GM18520 (cell line): ENCODE measurements around the gene USP54.

Experiments used
- ATAC-seq: cut with Tn5 transposase; IDR thresholded peaks from one replicate; pipeline ENCODE4 v1.9.1; 2021; ENCODE audit not compliant: unreplicated experiment

USP54 gene

DNA sequence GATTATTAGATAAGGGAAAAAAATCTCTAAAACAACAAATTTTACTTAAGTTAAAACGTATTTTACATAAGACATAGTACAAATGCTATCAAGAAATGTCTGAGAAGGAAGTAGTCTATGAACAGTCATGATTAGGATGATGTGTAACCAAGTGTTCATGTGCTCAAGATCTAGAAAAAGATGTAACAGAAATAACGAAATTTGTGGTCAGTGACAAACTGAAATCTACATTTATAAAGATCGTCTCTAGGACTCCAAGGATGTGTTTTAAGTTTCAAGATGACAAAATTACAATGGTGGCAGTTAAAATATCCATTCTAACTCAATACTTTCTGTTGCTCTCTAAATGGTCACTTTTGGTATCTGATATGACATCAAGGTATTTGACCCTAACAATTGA lies 112.5 kb downstream of the USP54 start:
- no peak for ATAC-seq

DNA sequence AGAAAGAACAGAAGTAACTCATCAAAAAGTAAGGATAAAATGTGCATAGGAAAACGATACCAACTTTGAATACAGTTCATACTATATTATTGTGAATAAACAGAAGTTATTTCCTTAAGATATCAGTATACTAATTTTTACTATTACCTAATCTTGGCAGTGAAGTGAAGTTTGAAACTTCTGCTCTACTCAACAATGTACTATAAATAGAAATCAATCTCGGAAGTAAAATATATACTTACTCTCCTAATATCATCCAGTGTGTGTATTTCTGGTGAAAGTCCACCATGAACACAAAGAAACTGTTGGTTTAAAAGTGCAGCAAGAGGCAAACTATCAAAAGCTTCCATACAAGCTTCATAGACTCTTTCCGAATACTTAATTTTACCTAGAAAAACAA lies 119.9 kb downstream of the USP54 start:
- no peak for ATAC-seq

DNA sequence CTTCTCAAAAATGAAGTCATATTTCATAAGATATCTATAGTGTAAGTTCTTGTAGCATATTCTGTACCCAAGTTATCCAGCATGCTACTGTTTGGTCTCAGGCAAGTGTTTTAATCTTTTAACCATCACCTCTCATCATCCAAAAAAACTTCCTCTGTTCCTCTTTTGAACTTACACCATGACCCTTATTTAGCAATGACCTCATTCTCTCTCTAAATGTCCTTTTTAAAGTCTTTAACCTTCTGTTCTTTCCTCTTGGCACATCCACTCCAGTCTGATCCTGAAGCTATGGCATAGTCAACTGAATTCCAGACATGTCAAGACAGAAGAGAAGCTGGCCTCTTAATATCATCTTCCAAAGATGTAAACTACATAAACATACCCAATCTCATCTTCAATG lies 121.6 kb downstream of the USP54 start:
- no peak for ATAC-seq

DNA sequence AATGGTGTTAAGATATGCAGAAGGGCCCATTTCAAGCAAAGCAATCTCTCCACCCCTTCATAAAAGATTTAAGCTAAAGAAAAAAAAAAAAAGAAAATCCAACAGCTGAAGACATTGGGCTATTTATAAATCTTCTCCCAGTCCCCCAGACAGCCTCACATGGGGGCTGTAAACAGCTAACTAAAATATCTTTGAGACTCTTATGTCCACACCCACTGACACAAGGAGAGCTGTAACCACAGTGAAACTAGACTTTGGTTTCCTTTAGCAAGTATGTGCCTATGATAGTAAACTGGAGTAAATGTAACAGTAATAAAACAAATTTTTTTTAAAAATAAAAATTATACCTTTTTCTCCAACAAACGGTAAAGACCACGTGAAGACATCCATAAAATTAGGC lies 123.9 kb downstream of the USP54 start:
- ATAC-seq: no peak

DNA sequence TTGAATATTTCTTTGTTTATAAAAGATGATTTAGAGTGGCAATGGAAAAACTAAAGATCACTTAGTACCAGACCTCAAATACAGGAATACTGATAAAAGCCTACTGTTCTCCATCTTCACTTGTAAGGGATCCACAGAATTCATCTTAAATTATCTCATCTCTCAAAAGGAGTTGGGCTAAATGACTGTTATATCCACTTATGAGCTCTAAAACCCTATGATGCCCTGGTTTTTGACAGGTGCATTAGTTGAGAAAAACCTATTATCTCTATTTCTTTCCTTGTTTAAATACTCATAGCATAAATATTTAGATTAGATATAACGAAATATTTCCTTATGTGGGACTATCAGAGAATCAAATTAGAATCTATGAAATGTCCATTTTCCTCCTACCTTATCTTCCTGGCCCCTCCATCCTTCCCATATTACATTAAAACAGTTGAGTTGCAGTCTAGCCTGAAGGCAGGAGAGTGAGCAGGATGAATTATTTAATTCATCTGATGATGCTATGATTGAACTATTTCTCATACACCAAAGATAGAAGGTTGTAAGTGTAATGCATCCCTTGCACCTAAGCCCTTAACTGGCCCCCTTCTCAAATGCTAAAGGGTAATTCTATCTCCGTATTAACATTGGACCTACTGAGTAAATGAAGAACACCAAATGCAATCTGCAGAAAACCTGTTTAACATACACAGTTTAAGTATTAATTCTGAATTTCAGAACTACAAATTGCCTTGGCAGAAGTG lies 125.0 kb downstream of the USP54 start:
- no peak for ATAC-seq

DNA sequence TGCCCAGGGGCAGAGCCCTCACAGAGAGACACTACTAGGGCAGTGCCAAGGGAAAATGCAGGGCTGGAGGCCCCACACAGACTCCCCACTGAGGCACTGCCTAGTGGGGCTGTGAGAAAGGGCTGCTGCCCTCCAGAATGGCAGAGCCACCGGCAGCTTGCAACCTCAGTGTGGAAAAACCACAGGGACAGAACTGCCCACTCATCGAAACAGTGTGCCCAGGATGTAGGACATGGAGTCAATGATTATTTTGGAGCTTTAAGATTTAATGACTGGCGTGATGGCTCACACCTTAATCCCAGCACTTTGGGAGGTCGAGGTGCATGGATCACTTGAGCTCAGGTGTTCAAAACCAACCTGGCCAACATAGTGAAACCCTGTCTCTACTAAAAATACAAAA lies 130.2 kb downstream of the USP54 start:
- ATAC-seq: no peak

DNA sequence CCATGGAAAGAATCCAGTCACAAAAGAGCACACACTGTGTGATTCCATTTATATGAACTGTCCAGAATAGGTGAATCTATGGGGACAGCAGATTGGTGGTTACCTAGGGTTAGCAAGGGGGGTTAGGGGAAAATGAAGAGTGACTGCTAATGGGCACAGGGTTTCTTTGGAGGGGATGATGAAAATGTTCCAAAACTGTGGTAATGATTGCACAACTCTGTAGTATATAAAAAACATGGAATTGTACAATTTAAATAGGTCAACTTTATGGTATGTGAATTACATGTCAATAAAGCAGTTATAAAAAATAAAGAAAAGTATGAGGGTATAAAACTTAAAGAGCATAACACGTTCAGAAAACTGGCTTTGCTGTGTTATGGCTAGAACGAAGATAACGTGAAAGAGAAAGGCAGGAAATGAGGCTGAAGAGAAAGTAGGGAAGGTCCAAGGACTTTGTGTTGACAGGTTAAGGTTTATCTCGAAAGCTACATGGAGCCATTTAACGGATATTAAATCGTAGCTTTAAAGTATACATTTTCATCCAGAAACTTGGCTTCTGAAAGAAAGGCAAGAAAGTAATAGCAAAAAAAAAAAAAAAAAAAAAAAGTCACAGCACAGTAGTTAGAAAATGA lies 131.3 kb downstream of the USP54 start:
- no peak for ATAC-seq

DNA sequence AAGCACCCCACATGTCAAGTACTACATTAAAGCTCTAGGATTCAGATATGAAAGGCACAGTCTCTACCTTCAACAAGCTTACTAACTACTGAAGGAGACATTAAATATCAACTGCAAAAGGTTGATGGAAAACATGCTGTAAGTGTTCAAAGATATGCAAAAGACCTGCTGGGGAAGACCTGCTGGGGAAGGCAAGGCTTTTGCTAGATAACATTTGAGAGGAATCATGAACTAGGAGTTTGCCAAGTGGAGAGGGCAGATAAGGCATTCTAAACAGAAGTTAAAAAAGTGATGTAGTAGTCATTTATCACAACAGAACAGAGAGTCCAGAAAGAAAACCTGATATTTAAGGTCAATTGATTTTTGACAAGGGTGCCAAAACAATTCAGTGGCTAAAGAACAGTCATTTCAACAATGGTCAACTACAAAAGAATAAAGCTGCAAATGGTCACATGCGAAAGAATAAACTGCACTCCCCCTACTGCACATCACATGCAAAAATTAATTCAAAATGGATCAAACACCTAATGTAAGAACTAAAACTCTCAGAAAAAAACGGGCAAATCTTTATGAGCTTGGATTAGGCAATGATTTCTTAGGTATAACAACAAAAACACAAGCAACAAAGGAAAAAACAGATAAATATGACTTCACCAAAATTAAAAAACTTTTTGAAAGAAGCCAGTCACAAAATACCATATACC lies 134.8 kb downstream of the USP54 start:
- no peak for ATAC-seq

DNA sequence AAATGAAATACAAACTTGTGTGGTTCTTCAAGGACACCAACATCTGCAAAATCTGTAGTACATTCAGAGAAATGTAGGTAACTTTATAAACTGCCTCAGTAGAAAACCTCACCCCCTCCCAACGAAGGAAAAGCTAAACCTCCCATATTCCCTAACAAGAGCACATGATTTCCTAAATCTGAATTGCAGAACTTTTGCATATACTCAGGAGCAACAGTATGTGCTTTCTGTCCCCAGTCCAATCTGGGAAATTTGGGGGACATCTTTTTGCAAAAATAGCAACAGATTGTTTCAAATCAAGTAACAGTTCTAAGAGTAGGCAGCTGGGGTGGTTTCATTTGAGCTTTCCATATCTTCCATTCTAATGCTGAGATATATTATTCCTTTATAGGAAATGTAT lies 142.0 kb downstream of the USP54 start:
- ATAC-seq: no peak

DNA sequence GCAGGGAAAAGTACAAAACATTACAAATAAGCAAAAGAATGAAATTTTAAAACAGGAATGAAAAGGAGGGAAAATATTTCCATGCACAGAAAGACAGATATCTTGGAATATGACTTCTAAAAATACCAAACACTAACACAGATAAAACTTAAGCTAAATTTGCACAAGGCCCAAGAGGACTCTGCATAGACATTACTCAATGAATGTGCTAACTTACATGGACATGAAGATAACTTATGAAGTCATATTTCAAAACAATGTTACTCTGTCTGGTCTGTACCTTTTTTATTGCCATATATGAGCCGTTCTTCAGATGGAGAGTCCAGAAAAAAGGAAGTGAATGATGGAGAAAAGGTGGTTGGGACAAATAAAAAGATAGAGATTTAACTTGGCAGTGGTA lies 142.8 kb downstream of the USP54 start:
- ATAC-seq: no peak
